Caki2 (cell line): ENCODE results near the gene MED20. TPM values are rescaled to one million over a fixed set of nuclear protein-coding genes. Genes with fewer than 3 reads are reported as not detected.

ENCODE experiments used
- DNase-seq: peaks from one replicate; pipeline ENCODE4 v3.0.0-alpha.2; 2015; ENCODE audit warnings: low read depth
- in situ Hi-C: cut with HindIII; loops from 2 replicates; pipeline ENCODE4 v1.10.0; 2016; ENCODE audit warnings: low sequenced_read_pairs, low pct_unique_long_range_greater_than_20kb, mixed read lengths
- total RNA-seq: library from RNA; depleted of rRNA; stranded (reverse); fragments of >200 nt; shearing (Covaris generic); gene quantifications from 2 replicates; pipeline ENCODE4 v1.2.3, GENCODE V29; 2014; ENCODE audit warnings: low replicate concordance

The MED20 gene
- total RNA-seq, 1 experiment from 2014 or later: 24.5 TPM

DNA sequence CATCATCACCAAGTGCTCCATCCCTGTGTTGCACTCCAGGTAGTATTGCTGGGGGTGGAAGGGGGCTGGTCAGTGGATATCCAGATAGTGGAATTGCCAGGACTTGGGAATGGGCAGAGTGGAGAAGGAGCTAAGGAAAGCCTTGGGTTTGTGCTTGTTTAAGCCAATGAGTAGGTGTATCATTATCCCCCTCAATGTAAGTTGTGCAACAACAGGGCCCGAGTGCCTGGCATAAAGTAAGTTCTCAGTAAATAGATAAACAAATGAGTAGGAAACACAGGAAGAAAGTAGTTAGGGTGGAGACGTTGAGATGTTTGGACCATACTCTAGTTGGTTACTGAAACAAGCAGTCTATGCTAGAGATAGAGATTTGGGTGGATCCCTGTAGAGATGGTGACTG is 10.9 kb upstream of the MED20 start:
- in situ Hi-C loops: loop anchor here (25.0 kb wide), 1 partner anchor 106 kb away; no protein-coding TSS in a partner anchor
- no peak for DNase-seq

DNA sequence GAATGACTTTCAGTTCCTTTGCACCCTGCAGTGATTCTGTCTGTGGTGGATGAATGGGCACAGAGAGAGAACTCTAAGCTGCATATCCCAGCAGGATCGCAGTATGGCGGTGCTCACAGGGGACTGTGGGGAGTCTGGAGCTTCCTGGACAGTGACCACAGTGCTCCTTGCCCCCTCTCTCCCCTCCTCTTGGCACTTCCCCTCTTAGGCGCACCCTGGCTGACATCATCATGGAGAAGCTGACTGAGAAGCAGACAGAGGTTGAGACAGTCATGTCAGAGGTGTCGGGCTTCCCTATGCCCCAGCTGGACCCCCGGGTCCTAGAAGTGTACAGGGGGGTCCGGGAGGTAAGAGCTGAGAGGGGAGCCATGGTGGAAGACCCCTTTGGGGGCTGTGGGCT is 9.0 kb upstream of the MED20 start:
- in situ Hi-C loops: loop anchor here (25.0 kb wide), 1 partner anchor 107 kb away; no protein-coding TSS in a partner anchor
- DNase-seq: no peak

DNA sequence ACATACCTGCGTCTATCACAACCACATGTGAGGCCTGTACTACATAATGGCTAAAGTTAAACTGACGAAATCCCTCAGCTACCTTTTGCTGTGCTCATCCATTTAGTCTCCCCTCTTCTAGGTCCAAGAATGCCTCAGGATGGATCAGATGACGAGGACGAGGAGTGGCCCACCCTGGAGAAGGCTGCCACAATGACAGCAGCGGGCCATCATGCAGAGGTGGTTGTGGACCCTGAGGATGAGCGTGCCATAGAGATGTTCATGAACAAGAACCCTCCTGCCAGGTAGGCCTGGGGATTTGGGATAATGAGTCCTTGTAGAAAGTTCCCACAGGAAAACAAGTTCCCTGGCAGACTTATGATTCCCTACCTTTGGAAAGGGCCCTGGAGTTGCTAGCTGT is 6.3 kb upstream of the MED20 start:
- no peak for DNase-seq
- in situ Hi-C loops: loop anchor here (25.0 kb wide), 1 partner anchor 110 kb away; no protein-coding TSS in a partner anchor

DNA sequence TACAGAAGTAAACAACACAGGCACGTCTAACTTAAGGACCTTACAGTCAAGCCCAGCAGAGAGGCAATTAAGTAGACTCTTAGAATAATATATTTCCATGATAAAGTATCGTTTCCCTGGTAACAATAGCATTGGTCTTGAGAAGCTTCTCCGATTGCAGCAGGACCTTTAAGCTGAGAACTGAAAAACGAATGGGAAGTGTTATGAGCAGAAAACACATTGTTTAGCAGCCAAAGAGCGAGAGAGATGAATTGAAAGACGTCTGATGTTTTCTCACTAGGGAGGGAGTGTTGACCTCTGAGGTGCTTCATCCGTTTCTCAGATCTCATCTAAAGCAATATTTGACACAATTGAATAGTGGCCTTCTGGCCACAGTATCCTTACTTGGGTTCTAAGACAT is 1.2 kb upstream of the MED20 start:
- no peak for DNase-seq
- in situ Hi-C loops: no loop called here

DNA sequence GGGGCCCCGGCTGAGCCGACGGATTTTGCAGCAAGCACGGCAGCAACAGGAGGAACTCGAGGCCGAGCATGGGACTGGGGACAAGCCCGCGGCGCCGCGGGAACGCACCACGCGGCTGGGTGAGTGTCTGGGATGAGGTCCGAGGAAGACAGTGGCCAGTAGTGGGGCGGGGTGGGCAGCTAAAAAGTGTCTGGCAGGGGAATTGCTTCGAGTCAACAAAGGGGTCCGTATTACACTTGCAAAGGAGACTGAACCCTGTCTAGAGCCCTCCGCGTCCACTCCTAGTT is 716 bp upstream of the MED20 start:
- in situ Hi-C loops: no loop called here
- DNase-seq: no peak

DNA sequence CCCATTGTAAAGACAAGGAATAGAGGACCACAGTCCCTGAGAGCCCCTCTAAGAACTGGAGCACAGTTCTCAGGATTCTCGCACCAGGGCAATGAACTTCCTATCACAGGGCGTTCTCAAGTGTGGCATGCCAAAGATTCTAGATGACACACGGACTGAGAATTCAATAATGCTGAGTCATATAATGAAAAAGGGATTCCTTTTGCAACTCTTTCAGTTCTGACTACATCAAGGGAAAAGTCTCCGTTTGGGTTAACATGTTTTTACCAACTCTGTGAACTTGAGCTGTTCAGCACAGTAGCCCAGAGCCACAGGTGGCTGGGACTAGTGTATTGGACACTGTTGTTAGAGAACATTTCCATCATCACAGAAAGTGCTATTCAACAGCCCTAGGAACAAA is 3.4 kb downstream of the MED20 start:
- peak; percentile 90 for DNase-seq
- in situ Hi-C loops: no loop called here

DNA sequence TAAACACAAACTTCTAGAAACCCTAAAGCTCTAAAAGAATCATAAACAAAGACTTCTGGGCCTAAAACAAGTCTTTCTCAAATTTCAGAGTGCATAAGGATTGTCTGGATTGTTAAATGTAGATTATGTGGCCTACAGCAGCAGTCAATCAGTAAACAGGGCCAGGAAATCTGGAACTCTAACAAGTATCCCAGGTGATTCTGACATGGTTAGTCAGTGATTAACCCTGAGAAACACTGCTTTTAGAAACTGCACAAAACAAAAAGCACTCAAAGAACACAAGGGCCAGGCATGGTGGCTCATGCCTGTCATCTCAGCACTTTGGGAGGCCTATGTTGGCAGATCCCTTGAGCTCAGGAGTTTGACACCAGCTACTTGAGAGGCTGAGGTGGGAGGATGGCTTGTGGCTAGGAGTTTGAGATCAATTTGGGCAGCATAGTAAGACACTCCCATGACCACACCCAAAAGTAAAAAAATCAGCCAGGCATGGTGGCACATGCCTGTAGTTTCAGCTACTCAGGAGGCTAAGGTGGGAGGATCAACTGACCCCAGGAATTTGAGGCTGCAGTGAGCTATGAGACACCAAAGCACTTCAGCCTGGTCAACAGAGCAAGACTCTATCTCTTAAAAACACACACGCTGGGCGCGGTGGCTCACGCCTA is 5.9 kb downstream of the MED20 start:
- peak; percentile 72 for DNase-seq
- in situ Hi-C loops: no loop called here

DNA sequence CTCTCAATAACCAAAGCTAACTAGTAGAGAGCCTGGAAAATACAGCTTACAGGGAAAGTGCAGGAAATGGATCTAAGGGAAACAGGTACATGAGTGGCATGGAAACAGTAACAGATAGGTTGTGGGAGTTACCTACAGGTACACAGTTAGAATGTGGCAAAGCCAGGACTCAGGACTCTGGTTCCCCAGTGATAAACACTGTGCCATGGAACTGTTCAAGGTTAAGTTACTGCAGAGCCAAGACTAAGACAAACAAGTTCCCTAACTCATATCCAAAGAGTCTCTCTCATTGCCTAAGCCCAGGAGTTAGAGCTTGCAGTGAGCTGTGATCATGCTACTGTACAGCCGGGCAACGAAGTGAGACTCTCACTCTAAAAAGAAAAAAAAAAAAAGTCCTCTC is 6.6 kb downstream of the MED20 start:
- in situ Hi-C loops: no loop called here
- DNase-seq: no peak

DNA sequence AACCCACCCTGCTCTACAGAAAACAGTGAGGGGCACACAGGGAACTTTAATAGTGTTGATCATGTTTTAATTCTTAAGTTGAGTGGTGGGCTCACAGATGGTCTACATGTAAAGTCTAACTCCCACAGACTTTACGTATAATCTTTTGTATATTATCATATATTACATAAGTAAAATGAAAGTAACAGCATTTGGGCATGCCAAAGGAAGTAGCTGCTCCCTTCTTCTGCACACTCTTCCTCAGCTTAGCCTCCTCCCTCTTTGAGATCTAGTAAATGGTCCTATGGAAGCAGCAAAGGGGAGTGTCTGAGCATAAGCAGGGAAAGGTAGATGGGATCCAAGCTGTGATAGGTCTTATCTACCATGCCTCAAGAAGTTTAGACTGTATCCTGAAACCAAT is 11.2 kb downstream of the MED20 start:
- in situ Hi-C loops: no loop called here
- DNase-seq: no peak

DNA sequence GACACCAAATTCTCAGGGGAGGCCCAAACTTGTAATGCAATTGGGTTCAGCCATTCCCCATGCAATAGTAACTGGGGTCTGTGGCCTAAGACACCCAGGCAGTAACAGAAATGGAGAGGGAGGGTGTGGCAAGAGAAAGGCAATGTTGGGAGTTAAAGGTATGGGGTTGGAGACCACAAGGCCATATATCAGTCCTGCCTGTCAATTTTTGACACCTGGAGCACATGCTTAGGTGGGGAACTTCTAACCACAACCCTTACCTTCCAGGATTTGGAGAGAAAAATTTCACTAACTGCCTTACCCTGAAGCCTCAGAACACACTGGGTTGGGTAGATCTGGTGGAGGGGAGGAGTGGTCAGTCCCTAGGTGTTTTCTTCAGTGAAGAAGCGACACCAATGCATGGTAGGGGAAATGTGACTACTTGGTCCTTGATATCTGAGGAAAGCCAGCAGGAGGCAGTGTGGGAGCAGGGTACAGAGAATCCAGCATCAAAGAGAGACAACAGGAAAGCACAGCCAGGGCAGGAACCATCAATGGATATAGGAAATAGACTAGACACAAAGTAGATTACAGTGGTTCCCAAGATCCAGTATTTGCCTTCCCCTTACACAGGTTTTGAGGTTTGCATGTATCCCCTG is 18.9 kb downstream of the MED20 start:
- DNase-seq: no peak

DNA sequence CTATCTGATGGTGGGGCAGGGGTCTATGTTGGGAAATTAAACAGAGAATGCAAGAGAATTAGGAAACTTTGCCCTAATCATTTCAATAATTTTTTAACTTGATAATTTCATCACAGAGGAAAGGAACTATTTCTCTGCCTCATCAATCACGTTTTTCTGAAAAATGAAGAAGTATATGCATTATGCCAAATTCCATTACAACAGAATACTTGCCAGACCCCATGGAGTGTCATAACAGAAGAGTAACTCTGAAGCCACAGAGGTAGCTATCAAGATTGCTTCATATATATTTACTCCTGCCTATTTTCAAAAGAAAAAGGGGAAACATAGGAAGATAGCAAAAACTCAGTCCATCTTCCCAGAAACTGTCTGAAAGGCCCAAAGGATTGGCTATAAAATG is 20.1 kb downstream of the MED20 start:
- DNase-seq: no peak
- in situ Hi-C loops: no loop called here

More for the DNA sequence above, 18.9 kb downstream of the MED20 start:
- in situ Hi-C loops: no loop called here

DNA sequence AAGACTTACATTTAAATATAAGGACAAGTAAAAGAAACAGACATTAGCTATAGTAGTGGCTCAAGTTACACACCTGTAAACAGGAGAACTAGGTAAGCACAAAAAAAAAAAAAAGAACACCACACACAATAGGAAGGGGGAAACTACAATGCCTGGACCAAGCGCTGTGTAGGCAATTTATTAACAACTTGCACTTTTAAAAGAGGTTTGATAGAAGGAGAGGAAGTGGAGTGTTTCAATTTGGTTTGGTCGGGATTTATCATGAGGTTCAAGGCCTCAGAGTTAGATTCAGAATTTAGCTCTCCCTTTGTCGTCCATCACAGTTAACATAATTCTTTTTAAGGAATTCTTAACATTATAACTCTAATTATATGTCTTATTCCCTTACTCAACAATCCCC is 24.7 kb downstream of the MED20 start:
- DNase-seq: no peak

DNA sequence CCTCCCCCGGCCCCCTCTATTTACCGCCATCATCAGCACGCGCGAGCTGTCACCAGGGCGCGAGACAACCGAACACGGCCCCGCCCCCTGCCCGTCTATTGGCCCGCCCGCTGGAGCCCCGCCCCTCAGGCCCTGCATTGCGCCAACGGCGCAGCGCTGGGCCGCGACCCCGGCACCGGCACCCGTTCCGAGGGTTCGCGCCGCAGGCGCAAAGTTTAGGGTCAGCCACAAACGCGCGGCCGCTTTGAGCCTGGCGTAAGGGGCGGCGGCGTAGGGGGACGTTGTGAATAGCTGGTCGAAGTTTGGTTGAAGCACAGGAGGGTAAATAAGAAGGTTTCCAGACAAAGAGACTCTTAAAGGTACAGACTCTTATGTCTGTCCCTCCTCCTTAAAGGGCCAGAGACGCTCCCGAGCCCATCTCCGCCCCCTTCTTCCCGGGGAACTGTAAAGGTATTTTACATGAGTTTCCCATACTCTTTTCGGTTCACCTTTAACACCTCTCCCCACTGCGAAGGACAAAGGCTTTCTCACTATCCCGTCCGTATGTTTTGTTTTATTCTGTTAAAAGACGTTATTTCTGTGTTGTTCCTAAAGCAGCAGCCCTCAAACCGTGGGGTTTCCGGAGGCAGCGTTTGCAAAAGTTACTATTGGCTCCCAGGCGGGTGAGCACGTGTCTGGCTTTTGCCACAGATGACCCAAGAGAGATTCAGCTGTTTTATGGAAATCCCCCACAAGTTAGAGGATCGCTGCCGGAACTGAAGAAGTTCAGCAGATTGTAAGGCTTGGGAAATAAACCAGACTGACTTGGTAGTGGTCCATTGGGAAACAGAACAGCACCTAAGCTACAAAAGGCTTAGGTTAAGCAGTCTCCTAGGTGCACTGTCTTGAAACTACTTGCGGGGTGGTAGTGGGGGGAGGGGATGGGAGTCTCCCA is 25.4 kb downstream of the MED20 start, which contains the start of gene USP49:
Gene USP49 (minus strand): TSS at position 76 of the 934 bp plus-strand sequence. CDS start 88,392 bp downstream, outside the sequence.
- peak; percentile 88 for DNase-seq
- in situ Hi-C loops: no loop called here

More for the DNA sequence above, 24.7 kb downstream of the MED20 start:
- in situ Hi-C loops: no loop called here

DNA sequence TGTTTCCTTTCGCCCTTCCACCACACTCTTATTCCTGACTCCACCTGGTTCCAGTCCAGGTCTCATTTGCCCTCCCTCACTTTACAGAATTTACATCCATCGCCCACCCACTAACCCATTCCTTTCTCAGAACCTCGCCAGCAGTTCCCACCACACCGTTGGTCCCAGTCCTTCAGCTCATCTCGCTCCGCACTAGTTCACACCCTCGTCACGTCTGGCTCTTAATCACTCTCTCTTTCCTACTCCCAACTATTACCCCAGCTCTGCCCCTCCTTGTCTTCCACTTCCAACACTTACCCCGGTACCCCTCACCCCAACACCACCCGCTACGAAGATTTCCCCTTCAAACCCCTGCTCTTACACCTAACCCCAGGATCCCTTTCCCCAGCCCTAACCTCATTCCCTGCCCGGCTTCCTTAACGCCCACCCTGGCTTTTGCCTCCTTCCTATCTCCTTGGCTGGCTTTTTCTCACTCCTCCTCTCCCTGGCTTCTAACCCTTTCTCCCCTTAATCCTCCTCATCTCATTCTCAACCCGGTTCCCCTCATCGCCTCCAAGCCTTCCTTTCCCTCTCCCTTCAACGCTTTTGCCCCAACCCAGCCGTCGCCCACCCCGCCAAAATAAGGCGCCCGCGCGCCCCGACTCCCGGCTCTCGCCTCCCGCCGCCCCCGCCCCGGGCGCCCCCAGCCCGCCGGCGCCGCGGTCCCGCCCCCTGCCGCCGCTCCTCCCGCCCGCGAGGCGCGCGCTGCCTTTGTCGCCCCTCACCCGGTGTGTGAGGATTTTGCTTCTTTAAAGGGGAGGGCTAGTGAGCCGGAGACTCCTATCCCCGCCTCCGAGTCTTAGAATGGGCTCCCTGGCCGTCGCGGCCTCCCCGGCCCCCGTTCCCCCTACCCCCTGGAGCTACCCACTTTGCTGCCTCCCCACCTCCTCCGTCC is 26.3 kb downstream of the MED20 start:
- in situ Hi-C loops: no loop called here
- DNase-seq: no peak

DNA sequence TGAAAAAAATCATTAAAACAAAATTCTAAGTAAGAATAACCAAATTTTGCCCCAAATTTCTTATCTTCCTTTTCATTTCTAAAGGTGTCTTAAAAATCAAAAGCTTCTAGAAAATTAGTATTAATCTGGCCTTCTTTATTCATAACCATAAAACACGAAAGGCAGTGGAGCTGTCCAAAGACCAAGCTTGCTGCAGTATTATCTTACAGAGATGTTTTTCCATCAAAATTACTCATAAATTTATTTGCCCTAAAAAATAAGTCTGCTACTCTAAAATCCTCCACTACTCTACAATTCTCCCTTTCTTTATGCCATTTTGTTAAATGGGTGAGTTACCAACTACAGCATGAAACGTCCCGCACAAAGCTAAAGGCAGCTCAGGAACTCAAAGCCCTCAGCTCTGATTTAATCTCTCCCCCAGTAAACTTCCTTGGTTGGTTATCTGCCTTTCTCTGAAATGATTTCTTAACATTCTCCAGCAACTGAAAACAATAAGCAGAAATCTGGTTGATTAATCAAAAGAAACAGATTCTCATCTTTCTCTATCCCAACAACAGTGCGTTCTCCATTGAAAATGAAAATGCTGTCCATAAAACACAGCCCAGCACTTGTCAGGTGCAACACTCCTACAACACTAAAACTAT is 27.9 kb downstream of the MED20 start:
- in situ Hi-C loops: no loop called here
- DNase-seq: no peak

DNA sequence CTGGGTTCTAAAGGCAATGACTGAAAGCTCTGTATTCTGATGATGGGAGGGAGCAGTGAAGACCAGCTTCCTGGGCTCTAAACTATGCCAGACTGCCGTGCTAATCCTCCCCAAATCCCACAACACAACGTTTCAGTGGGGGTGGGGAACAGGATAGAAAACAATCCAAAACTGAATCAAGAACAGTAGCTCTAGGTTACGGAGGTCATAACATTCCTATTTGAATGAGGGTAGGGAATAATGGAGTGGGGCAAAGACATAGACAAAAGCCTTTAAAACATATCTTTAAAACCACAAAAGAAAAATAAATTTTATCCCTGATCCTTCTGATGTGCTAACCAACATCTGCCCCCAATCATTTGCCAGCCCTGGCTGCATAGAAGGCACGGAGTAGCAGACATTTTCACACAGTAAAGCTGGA is 33.6 kb downstream of the MED20 start:
- in situ Hi-C loops: no loop called here
- DNase-seq: no peak

DNA sequence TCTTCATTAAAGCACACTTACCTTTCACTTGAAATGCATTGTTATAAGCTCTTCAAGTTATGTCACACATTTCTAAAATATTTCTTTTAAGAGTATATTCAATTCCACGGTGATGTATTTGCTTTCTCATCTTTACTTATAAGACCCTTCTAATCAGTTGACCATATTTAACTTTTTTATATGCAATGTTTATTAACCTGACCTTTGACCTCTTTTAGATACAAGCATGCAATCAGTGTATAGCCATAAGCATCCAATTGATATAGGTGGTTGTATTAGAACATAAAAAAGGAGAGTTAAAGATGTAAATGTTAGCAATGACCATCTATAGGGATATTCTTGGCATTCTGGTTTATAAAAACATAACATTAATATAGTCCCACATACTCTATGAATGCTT is 35.0 kb downstream of the MED20 start:
- no peak for DNase-seq
- in situ Hi-C loops: no loop called here

DNA sequence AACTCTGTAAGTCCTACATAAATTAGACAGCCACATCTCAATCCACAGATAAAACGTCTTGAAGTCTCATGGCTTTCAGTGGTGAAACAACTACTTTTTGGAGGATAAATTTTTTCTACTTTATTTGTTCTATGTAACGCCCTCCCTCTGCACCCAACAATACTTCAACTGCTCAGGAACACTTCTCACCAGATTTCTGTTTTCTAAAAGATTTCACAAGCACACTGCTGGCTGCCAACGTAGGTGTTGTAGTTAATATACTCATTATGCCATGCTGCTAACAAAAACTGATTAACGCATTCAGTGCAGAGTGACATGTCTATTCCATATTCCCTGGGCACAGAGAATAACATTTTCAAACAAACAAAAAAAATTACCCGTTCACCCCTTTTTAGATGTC is 36.0 kb downstream of the MED20 start:
- in situ Hi-C loops: no loop called here
- DNase-seq: no peak
